Keratinocyte (primary cell): ENCODE results near the gene TPT1. TPM values are rescaled to one million over a fixed set of nuclear protein-coding genes. Genes with fewer than 3 reads are reported as not detected.

Source experiments
- DNase-seq: peaks from one replicate; pipeline ENCODE4 v3.0.0-alpha.2; 2011; ENCODE audit warnings: low read depth, missing footprints, low spot score
- FAIRE-seq: peaks from 2 replicates; lab custom pipeline; 2011; peaks lifted over from hg19 to GRCh38; lab: Jason Lieb, UNC
- H2AFZ ChIP-seq: 2 replicates; pipeline ENCODE4 v1.6.0; 2012; ENCODE audit warnings: low read length, control low read depth, inconsistent platforms; ENCODE audit not compliant: control insufficient read depth
- H3K27ac ChIP-seq: 2 replicates; pipeline ENCODE4 v1.5.1; 2011; ENCODE audit warnings: low read length; ENCODE audit not compliant: control insufficient read depth, insufficient read depth
- H3K27me3 ChIP-seq: 3 replicates; pipeline ENCODE4 v1.6.0; 2011; ENCODE audit warnings: low read length; ENCODE audit not compliant: control insufficient read depth, insufficient read depth; ENCODE audit errors: extremely low read depth
- H3K36me3 ChIP-seq, 2 experiments: 2 replicates in 1 of 2; 3 replicates in 1 of 2; pipeline ENCODE4 v1.5.1; 2011; ENCODE audit warnings: low read length in 2 of 2, mild to moderate bottlenecking in 1 of 2; ENCODE audit not compliant: control insufficient read depth in 2 of 2, insufficient read depth in 2 of 2; ENCODE audit errors: extremely low read depth in 1 of 2
- H3K4me1 ChIP-seq: 3 replicates; pipeline ENCODE4 v1.5.1; 2011; ENCODE audit warnings: low read length; ENCODE audit not compliant: control insufficient read depth, insufficient read depth; ENCODE audit errors: extremely low read depth
- H3K4me2 ChIP-seq: 3 replicates; pipeline ENCODE4 v1.6.0; 2011; ENCODE audit warnings: low read depth, low read length; ENCODE audit not compliant: control insufficient read depth, insufficient read depth; ENCODE audit errors: extremely low read depth
- H3K4me3 ChIP-seq, 3 experiments: fragments of 200-600 bp in 1 of 3; sonication (generic) in 1 of 3; 2 replicates in 2 of 3; 3 replicates in 1 of 3; pipeline ENCODE4 v1.5.1; 2011 to 2016; ENCODE audit warnings: low read length in 3 of 3, mild to moderate bottlenecking in 3 of 3, control low read depth in 2 of 3, inconsistent platforms in 1 of 3, low read depth in 1 of 3, mixed read lengths in 1 of 3, mixed run types in 1 of 3, moderate library complexity in 1 of 3; ENCODE audit not compliant: control insufficient read depth in 2 of 3, insufficient read depth in 2 of 3; ENCODE audit errors: extremely low read depth in 1 of 3
- H3K79me2 ChIP-seq: 2 replicates; pipeline ENCODE4 v1.6.0; 2012; ENCODE audit warnings: low read length; ENCODE audit not compliant: control insufficient read depth, insufficient read depth
- H3K9ac ChIP-seq: 3 replicates; pipeline ENCODE4 v1.6.0; 2011; ENCODE audit warnings: low read length; ENCODE audit not compliant: control insufficient read depth, insufficient read depth; ENCODE audit errors: extremely low read depth
- H3K9me1 ChIP-seq: 3 replicates; pipeline ENCODE4 v1.6.0; 2011; ENCODE audit warnings: low read length; ENCODE audit not compliant: control insufficient read depth, insufficient read depth; ENCODE audit errors: extremely low read depth
- H3K9me3 ChIP-seq: 2 replicates; pipeline ENCODE4 v1.5.1; 2012; ENCODE audit warnings: low read depth, low read length; ENCODE audit not compliant: control insufficient read depth
- H4K20me1 ChIP-seq: 3 replicates; pipeline ENCODE4 v1.6.0; 2011; ENCODE audit warnings: low read length; ENCODE audit not compliant: control insufficient read depth, insufficient read depth; ENCODE audit errors: extremely low read depth
- CTCF ChIP-seq, 3 experiments: IDR thresholded peaks in 1 of 3; conservative IDR thresholded peaks in 1 of 3; optimal IDR thresholded peaks in 1 of 3; 2 replicates in 2 of 3; 3 replicates in 1 of 3; pipeline versions ENCODE3 to v1.5.1; 2011; ENCODE audit warnings: low read length in 3 of 3, mild to moderate bottlenecking in 3 of 3, moderate library complexity in 2 of 3, control low read depth in 1 of 3, inconsistent platforms in 1 of 3; ENCODE audit not compliant: insufficient read depth in 2 of 3; ENCODE audit errors: extremely low read depth in 1 of 3
- EZH2 ChIP-seq: IDR thresholded peaks from one replicate; pipeline ENCODE4 v1.6.1; 2012; ENCODE audit warnings: inconsistent platforms, mild to moderate bottlenecking, low read length, moderate library complexity
- dilution Hi-C: fragments of 300-500 bp; cut with MboI; formaldehyde crosslinking; loops from one replicate; pipeline ENCODE4 v1.7.0; 2020; ENCODE audit warnings: low sequenced_read_pairs; ENCODE audit not compliant: extremely low pct_ligation_motif_present
- polyA plus RNA-seq, 5 experiments: library from polyadenylated mRNA; depleted of rRNA in 3 of 5; stranded (reverse) in 3 of 5; stranded (forward) in 1 of 5; unstranded in 1 of 5; fragments of >200 nt; gene quantifications; 1 replicate in 1 of 5; 2 replicates in 3 of 5; 3 replicates in 1 of 5; pipeline versions ENCODE4 v1.2.1 to v1.2.3, GENCODE V29; 2011 to 2012; ENCODE audit warnings: missing spikeins in 2 of 5, low read depth in 1 of 5, low replicate concordance in 1 of 5

Gene TPT1
- polyA plus RNA-seq, 1 donor (not counting 4 experiments of a cell fraction or from before 2014, with no cell fraction given) = 8,174 TPM

GRCh38 chr13:45328661-45329111 is 12.3 kb downstream of the TPT1 start:
- Histone ChIP-seq H3K4me3 (no peak overlapping the region), H3K9me3 (no peaks in the 10 kb centered on the region), H2AFZ (no peak overlapping the region), H3K27ac (no peak overlapping the region), H3K9ac (no peak overlapping the region), H3K36me3 (peaks cover 0 to 3% of the 10 kb centered on the region in 2 experiments), H3K4me1 (peaks cover 46% of the 10 kb centered on the region), H3K4me2 (no peak overlapping the region), H3K79me2 (no peaks in the 10 kb centered on the region), H3K9me1 (peaks cover 6% of the 10 kb centered on the region), H4K20me1 (peaks cover 10% of the 10 kb centered on the region), H3K27me3 (no peaks in the 10 kb centered on the region)
- dilution Hi-C loops = no loop called here
- FAIRE-seq = no peak
- TF ChIP-seq CTCF (optimal IDR thresholded peaks at IDR 0.05 in 1 of 3, IDR thresholded peaks at IDR 0.05 in 1 of 3, conservative IDR thresholded peaks at IDR 0.05 in 1 of 3; ENCODE audit: extremely low read depth in 1 of 3, insufficient read depth in 2 of 3, low read length in 3 of 3) = no peak
- no peak for TF ChIP-seq EZH2
- no peak for DNase-seq

- no peak overlapping the region for H3K4me3 ChIP-seq
- H3K27me3 ChIP-seq = no peaks in the 10 kb centered on the region
- H2AFZ ChIP-seq = no peak overlapping the region
- TF ChIP-seq CTCF (optimal IDR thresholded peaks at IDR 0.05 in 1 of 3, IDR thresholded peaks at IDR 0.05 in 1 of 3, conservative IDR thresholded peaks at IDR 0.05 in 1 of 3; ENCODE audit: extremely low read depth in 1 of 3, insufficient read depth in 2 of 3, low read length in 3 of 3) (peak in 1 of 3 experiments; percentile 0), EZH2 (no peak)
- peaks cover 33% of the 10 kb centered on the region for H3K4me1 ChIP-seq
- H4K20me1 ChIP-seq = peaks cover 3% of the 10 kb centered on the region
- H3K27ac ChIP-seq = no peak overlapping the region
- H3K9ac ChIP-seq = no peak overlapping the region
- H3K36me3 ChIP-seq = peaks cover 0 to 3% of the 10 kb centered on the region in 2 experiments
- no peaks in the 10 kb centered on the region for H3K9me3 ChIP-seq
- FAIRE-seq (no peak), DNase-seq (no peak)
- peaks cover 2% of the 10 kb centered on the region for H3K9me1 ChIP-seq
- H3K79me2 ChIP-seq = no peaks in the 10 kb centered on the region
- peak overlapping the region; percentile 13 for H3K4me2 ChIP-seq
- dilution Hi-C loops = no loop called here
Measured at GRCh38 chr13:45327253-45327955, 13.6 kb downstream of the TPT1 start.
